ENCODE data around the gene FAM161B.

Gene FAM161B

GRCh38 chr14:73888460-73888725 lies 61.5 kb downstream of the FAM161B start:
- no peak for TF ChIP-seq CTCF (IDR thresholded peaks at IDR 0.05; ENCODE audit: extremely low read depth, missing control alignments)
- DNase-seq (ENCODE audit: low spot score) = no peak

- TF ChIP-seq CTCF (IDR thresholded peaks at IDR 0.05; ENCODE audit: extremely low read depth, missing control alignments) = no peak
- no peak for DNase-seq (ENCODE audit: low spot score)
These were observed 62.0 kb downstream of the FAM161B start for GRCh38 chr14:73887694-73888459.

GRCh38 chr14:73887318-73887616 lies 62.6 kb downstream of the FAM161B start:
- DNase-seq (ENCODE audit: low spot score) = no peak
- TF ChIP-seq CTCF (IDR thresholded peaks at IDR 0.05; ENCODE audit: extremely low read depth, missing control alignments) = no peak

- TF ChIP-seq CTCF (IDR thresholded peaks at IDR 0.05; ENCODE audit: extremely low read depth, missing control alignments) = no peak
These were observed 63.2 kb downstream of the FAM161B start, which contains the start of gene ZNF410 for GRCh38 chr14:73886449-73887317. TSS of gene ZNF410 (plus strand) at chr14:73886859. CDS start at chr14:73892176, 5,317 bp downstream.

GRCh38 chr14:73884438-73885190 lies 65.3 kb downstream of the FAM161B start:
- no peak for TF ChIP-seq CTCF (IDR thresholded peaks at IDR 0.05; ENCODE audit: extremely low read depth, missing control alignments)
- peak; percentile 24 for DNase-seq (ENCODE audit: low spot score)

More at GRCh38 chr14:73886449-73887317, 63.2 kb downstream of the FAM161B start, which contains the start of gene ZNF410:
- DNase-seq (ENCODE audit: low spot score) = peak; percentile 90
